Measurements from ENCODE around the gene AFG1L.

DNA sequence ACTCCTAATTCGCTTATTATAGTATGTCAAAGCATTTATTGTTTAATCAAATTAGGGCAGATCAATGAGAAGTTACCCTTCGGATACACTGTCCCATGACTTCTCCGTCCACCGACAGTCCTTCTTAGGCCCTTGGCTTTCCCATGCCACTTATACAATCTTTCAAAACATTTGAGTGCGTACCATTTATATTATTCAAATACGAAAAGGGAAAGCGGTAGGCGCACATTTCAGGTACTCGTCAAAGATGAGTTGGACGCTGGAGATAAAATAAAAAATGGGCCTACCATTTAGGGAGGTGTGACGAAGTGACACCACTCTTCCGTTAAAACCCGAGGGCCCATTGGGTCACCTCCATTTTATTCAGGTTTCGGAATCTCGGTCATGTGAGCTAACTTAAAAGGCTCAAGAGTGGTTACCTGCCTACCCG is 542 bp upstream of the AFG1L start:
- TF ChIP-seq, protein P1, sequence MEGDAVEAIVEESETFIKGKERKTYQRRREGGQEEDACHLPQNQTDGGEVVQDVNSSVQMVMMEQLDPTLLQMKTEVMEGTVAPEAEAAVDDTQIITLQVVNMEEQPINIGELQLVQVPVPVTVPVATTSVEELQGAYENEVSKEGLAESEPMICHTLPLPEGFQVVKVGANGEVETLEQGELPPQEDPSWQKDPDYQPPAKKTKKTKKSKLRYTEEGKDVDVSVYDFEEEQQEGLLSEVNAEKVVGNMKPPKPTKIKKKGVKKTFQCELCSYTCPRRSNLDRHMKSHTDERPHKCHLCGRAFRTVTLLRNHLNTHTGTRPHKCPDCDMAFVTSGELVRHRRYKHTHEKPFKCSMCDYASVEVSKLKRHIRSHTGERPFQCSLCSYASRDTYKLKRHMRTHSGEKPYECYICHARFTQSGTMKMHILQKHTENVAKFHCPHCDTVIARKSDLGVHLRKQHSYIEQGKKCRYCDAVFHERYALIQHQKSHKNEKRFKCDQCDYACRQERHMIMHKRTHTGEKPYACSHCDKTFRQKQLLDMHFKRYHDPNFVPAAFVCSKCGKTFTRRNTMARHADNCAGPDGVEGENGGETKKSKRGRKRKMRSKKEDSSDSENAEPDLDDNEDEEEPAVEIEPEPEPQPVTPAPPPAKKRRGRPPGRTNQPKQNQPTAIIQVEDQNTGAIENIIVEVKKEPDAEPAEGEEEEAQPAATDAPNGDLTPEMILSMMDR (conservative IDR thresholded peaks at IDR 0.05; ENCODE audit: low read length) = no peak
- no peak for TF ChIP-seq EZH2phosphoT487 (IDR thresholded peaks at IDR 0.05; ENCODE audit: borderline replicate concordance)

All from Loucy (cell line).